Pancreas (tissue), 10 donors: ENCODE measurements around the gene LRRC8B. TPM values are rescaled to one million over a fixed set of nuclear protein-coding genes. Genes with fewer than 3 reads are reported as not detected.
"Not testable (repeated sequence)": the region's sequence is repeated elsewhere in the genome, so short reads cannot be mapped to it uniquely, and the experiment has no call there.

Experiments
- ATAC-seq, 4 donors: fragments of 200-7000 bp; cut with Tn5 transposase; one replicate each; pipeline versions ENCODE4 v1.8.0 to v1.9.1; 2020; ENCODE audit warnings: mild to moderate bottlenecking in 4 of 4, moderate library complexity in 4 of 4
- DNase-seq, 6 donors: peaks; one replicate each; pipeline ENCODE4 v3.0.0-alpha.2; 2020
- FAIRE-seq: peaks from 2 replicates; lab custom pipeline; 2012; peaks lifted over from hg19 to GRCh38; lab: Jason Lieb, UNC
- H3K27ac ChIP-seq, 4 donors: fragments of 200-600 bp; sonication (generic); 1 replicate in 3 of 4; 2 replicates in 1 of 4; pipeline versions ENCODE4 v1.5.0 to v1.8.0; 2020
- H3K27me3 ChIP-seq, 4 donors: fragments of 200-600 bp; one replicate each; pipeline ENCODE4 v1.8.0; 2021
- H3K36me3 ChIP-seq, 3 donors: fragments of 200-600 bp; sonication (generic) in 1 of 3; one replicate each; pipeline versions ENCODE4 v1.5.0 to v1.8.0; 2020 to 2021
- H3K4me1 ChIP-seq, 3 donors: fragments of 200-600 bp; one replicate each; pipeline ENCODE4 v1.8.0; 2021
- H3K4me3 ChIP-seq, 4 donors: fragments of 200-600 bp; sonication (generic) in 2 of 4; one replicate each; pipeline versions ENCODE4 v1.5.0 to v1.8.0; 2020 to 2021
- H3K9me3 ChIP-seq, 4 donors: fragments of 200-600 bp; one replicate each; pipeline ENCODE4 v1.8.0; 2021
- WGBS, 2 donors: extraction: QIAGEN DNeasy Blood & Tissue Kit; methylation state at CpG; one replicate each; pipeline ENCODE4 v1.1.7; 2013; 5-methylcytosine and 5-hydroxymethylcytosine counted together
- intact Hi-C, 3 donors: fragments of 100-400 bp; cut with DNase I; formaldehyde crosslinking; loops; one replicate each; pipeline versions ENCODE4 v1.11.1 to v1.14.2; 2022
- polyA plus RNA-seq, 2 donors: library from polyadenylated mRNA; stranded (reverse); fragments of 200-250 nt; gene quantifications; one replicate each; pipeline ENCODE4 v1.2.3, GENCODE V29; 2013
- total RNA-seq, 6 donors: library from RNA; stranded (reverse); fragmentation: NEBNext Ultra II Directional in 4 of 6; extraction: Animal tissue kit (Norgen Biotek cat#: 25700) in 4 of 6; gene quantifications; one replicate each; pipeline versions ENCODE4 v1.2.1 to v1.2.4, GENCODE V29; 2021 to 2023
- TF ChIP-seq, protein P1 (sequence below), 4 donors: fragments of 200-600 bp; sonication (generic) in 3 of 4; IDR thresholded peaks; one replicate each; pipeline versions ENCODE4 v1.5.0 to v1.8.0; 2021; ENCODE audit warnings: antibody characterized with exemption in 4 of 4
- donor health status: healthy with polysubstance abuse.
- donor health status: DM: no; HTN: no; CAD: no; lungs with moderate emphysema.
- donor health status: DM: no; HTN: no; CAD: no.
- donor health status: control.
- donor health status: control.
- donor health status: Bipolar disorder and iron deficiency.
- donor health status: DM: yes; HTN: yes; CAD: no.
- donor health status: DM: no; HTN: no; CAD: no.
- donor health status: DM: no; HTN: no; CAD: no.
- donor health status: DM: yes; HTN: yes; CAD: no.

Gene LRRC8B
- total and polyA plus RNA-seq, 8 donors, result 1.7 to 14.2 (median 7.3) TPM

DNA sequence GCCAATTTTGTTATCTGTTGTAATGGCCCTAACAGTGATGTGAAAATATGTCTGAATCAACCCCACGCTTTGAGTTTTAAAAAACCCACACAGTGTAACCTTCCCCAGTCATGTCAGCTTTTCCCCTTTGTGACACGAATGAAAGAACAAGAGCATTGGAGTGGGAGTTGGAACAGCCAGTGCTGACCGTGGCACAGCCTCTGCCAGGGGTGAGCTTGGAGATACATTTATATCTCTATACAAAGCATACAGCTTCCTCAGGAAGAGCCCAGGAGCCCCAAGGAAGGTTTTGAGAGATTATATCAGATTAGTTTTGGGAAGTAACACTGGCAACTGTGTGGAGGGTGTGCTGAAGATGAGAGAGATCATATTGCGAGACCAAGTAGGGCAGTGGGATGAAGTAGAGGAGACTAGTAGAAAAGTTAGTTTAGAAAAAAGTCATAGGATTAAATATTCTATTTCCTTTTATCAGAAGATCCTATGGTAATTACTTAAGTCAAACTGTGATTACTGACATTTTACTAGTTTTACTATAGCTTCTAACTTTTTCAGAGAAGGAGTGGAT, 15.9 kb downstream of the LRRC8B start:
- no peak for ATAC-seq
- H3K36me3 ChIP-seq, result no peaks in the 10 kb centered on the region
- TF ChIP-seq, protein P1, sequence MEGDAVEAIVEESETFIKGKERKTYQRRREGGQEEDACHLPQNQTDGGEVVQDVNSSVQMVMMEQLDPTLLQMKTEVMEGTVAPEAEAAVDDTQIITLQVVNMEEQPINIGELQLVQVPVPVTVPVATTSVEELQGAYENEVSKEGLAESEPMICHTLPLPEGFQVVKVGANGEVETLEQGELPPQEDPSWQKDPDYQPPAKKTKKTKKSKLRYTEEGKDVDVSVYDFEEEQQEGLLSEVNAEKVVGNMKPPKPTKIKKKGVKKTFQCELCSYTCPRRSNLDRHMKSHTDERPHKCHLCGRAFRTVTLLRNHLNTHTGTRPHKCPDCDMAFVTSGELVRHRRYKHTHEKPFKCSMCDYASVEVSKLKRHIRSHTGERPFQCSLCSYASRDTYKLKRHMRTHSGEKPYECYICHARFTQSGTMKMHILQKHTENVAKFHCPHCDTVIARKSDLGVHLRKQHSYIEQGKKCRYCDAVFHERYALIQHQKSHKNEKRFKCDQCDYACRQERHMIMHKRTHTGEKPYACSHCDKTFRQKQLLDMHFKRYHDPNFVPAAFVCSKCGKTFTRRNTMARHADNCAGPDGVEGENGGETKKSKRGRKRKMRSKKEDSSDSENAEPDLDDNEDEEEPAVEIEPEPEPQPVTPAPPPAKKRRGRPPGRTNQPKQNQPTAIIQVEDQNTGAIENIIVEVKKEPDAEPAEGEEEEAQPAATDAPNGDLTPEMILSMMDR (IDR thresholded peaks at IDR 0.05), result no peak

DNA sequence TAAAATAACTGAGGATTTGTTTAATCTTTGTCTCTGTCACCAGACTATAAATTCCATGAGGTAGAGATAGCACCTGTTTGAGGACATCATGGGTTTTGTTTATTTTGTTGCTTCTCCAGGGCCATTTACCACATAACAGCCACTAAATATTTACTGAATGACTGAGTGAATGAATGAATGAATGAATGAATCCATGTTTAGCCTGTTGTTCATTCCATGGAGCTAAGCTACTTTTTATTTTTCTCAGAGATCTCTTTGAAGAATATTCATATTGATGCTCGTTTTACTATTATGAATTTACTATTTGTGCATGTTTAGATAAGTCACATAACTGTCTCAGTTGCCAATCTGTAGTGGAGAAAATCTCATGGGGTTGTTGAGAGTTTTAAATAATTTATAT, 17.7 kb downstream of the LRRC8B start:
- no peaks in the 10 kb centered on the region for H3K9me3 ChIP-seq
- whole genome bisulfite sequencing, 2 donors, result 76 to 98% methylated on average over 1 of the region's 1 CpG
- no peaks in the 10 kb centered on the region for H3K27me3 ChIP-seq
- DNase-seq (no peak), FAIRE-seq (no peak), ATAC-seq (no peak)
- H3K36me3 ChIP-seq, result no peaks in the 10 kb centered on the region
- peaks cover 11 to 19% (median 17%) of the 10 kb centered on the region in 3 donors for H3K4me1 ChIP-seq
- TF ChIP-seq, protein P1 (IDR thresholded peaks at IDR 0.05), result no peak
- no peak overlapping the region for H3K27ac ChIP-seq
- no peak overlapping the region for H3K4me3 ChIP-seq
- intact Hi-C loops, result no loop called here

More for the DNA sequence above, 15.9 kb downstream of the LRRC8B start:
- intact Hi-C loops, result no loop called here
- peaks cover 0 to 6% (median 0%) of the 10 kb centered on the region in 3 donors for H3K4me1 ChIP-seq
- no peaks in the 10 kb centered on the region for H3K9me3 ChIP-seq
- no peak overlapping the region for H3K4me3 ChIP-seq
- WGBS, 2 donors, result 89 to 95% methylated on average over 4 of the region's 4 CpGs
- no peak overlapping the region for H3K27ac ChIP-seq
- DNase-seq, result no peak
- no peaks in the 10 kb centered on the region for H3K27me3 ChIP-seq
- FAIRE-seq, result no peak

- intact Hi-C loops, H3K36me3 ChIP-seq, DNase-seq, H3K27me3 ChIP-seq, FAIRE-seq, H3K4me3 ChIP-seq, H3K27ac ChIP-seq, ATAC-seq, H3K9me3 ChIP-seq: not testable (repeated sequence)
- H3K4me1 ChIP-seq, result peaks cover 18 to 28% (median 27%) of the 10 kb centered on the region in 3 donors
- 94 to 97% methylated on average over 1 of the region's 1 CpG for WGBS, 2 donors
These were observed 19.0 kb downstream of the LRRC8B start for GRCh38 chr1:89543632-89544031.

GRCh38 chr1:89545264-89546038, 20.8 kb downstream of the LRRC8B start:
- Histone ChIP-seq H3K9me3 (no peaks in the 10 kb centered on the region), H3K27me3 (no peaks in the 10 kb centered on the region), H3K4me3 (no peak overlapping the region), H3K36me3 (no peaks in the 10 kb centered on the region), H3K27ac (no peak overlapping the region), H3K4me1 (peaks cover 18 to 38% (median 27%) of the 10 kb centered on the region in 3 donors)
- DNase-seq, result no peak
- TF ChIP-seq, protein P1 (IDR thresholded peaks at IDR 0.05), result no peak
- peak in 1 of 4 donors; percentile 13 for ATAC-seq
- intact Hi-C loops, result no loop called here
- whole genome bisulfite sequencing, 2 donors, result 58 to 73% methylated on average over 6 of the region's 6 CpGs
- FAIRE-seq, result no peak

- DNase-seq (no peak), FAIRE-seq (no peak), ATAC-seq (peak in 3 of 4 donors; percentile 34 to 58 (median 50))
- 95 to 96% methylated on average over 3 of the region's 3 CpGs for WGBS, 2 donors
- TF ChIP-seq, protein P1 (IDR thresholded peaks at IDR 0.05), result no peak
- H3K9me3 ChIP-seq, result no peaks in the 10 kb centered on the region
- H3K27ac ChIP-seq, result no peak overlapping the region
- peaks cover 18 to 38% (median 27%) of the 10 kb centered on the region in 3 donors for H3K4me1 ChIP-seq
- no peak overlapping the region for H3K4me3 ChIP-seq
- intact Hi-C loops, result no loop called here
- H3K36me3 ChIP-seq, result no peaks in the 10 kb centered on the region
- no peaks in the 10 kb centered on the region for H3K27me3 ChIP-seq
These were observed 21.7 kb downstream of the LRRC8B start for GRCh38 chr1:89546082-89546889.
